NB4 (cell line): ENCODE data around the gene PLEKHB2.
"Not testable (repeated sequence)": the region's sequence is repeated elsewhere in the genome, so short reads cannot be mapped to it uniquely, and the experiment has no call there.

Experiments
- DNase-seq: peaks from one replicate; pipeline ENCODE4 v3.0.0; 2010; ENCODE audit warnings: low read depth
- H3K4me3 ChIP-seq: one replicate; pipeline ENCODE4 v1.5.1; 2011; ENCODE audit warnings: mild to moderate bottlenecking, low read depth, low read length, moderate library complexity
- MYC ChIP-seq: IDR thresholded peaks from 2 replicates; pipeline ENCODE4 v1.6.1; 2011; ENCODE audit warnings: low read depth, low read length
- POLR2A ChIP-seq: IDR thresholded peaks from 2 replicates; pipeline ENCODE4 v1.6.1; 2011; ENCODE audit warnings: mild to moderate bottlenecking; ENCODE audit not compliant: insufficient read length; ENCODE audit errors: extremely low read depth
- TF ChIP-seq, protein P1 (sequence below): IDR thresholded peaks from 2 replicates; pipeline ENCODE4 v1.6.1; 2011; ENCODE audit warnings: low read depth, low read length
- TF ChIP-seq, protein P2 (sequence below): IDR thresholded peaks from one replicate; pipeline ENCODE4 v1.5.1; 2012; ENCODE audit warnings: low read depth, low read length

PLEKHB2 gene

DNA sequence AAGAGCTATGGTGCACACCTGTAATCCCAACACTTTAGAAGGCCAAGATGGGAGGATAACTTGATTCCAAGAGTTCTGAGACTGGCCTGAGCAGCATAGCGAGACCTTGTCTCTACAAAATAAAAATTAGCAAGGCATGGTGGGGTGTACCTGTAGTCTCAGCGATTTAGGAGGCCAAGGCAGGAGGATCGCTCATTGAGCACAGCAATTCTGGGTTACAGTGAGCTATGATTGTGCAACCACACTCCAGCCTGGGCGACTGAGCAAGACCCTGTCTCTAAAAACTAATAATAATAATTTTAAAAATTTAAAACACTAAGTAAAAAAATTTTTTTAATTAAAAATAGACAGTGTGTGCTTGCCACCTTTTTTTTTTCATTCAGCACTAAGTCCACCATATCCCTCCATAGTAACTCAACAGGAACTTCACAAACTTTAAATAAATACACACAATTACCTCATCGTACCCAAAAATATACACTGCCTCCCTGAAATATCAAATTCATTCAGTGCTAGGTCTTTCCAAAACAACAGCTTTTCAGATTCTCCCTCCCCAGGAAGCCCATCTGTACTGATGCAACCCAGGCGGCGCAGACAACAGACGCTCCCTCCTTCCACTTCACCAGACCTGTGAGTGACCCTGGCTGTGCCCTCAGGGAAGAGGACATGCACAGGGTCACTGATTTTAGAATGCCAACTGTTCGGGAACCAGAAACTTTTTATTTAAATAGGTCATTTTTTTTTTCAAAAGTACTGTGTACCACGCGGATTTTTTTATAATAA is 41.4 kb upstream of the PLEKHB2 start:
- H3K4me3 ChIP-seq = no peak overlapping the region
- no peak for TF ChIP-seq MYC
- TF ChIP-seq, protein P1, sequence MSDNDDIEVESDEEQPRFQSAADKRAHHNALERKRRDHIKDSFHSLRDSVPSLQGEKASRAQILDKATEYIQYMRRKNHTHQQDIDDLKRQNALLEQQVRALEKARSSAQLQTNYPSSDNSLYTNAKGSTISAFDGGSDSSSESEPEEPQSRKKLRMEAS = no peak
- TF ChIP-seq, protein P2, sequence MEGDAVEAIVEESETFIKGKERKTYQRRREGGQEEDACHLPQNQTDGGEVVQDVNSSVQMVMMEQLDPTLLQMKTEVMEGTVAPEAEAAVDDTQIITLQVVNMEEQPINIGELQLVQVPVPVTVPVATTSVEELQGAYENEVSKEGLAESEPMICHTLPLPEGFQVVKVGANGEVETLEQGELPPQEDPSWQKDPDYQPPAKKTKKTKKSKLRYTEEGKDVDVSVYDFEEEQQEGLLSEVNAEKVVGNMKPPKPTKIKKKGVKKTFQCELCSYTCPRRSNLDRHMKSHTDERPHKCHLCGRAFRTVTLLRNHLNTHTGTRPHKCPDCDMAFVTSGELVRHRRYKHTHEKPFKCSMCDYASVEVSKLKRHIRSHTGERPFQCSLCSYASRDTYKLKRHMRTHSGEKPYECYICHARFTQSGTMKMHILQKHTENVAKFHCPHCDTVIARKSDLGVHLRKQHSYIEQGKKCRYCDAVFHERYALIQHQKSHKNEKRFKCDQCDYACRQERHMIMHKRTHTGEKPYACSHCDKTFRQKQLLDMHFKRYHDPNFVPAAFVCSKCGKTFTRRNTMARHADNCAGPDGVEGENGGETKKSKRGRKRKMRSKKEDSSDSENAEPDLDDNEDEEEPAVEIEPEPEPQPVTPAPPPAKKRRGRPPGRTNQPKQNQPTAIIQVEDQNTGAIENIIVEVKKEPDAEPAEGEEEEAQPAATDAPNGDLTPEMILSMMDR = no peak
- no peak for DNase-seq

DNA sequence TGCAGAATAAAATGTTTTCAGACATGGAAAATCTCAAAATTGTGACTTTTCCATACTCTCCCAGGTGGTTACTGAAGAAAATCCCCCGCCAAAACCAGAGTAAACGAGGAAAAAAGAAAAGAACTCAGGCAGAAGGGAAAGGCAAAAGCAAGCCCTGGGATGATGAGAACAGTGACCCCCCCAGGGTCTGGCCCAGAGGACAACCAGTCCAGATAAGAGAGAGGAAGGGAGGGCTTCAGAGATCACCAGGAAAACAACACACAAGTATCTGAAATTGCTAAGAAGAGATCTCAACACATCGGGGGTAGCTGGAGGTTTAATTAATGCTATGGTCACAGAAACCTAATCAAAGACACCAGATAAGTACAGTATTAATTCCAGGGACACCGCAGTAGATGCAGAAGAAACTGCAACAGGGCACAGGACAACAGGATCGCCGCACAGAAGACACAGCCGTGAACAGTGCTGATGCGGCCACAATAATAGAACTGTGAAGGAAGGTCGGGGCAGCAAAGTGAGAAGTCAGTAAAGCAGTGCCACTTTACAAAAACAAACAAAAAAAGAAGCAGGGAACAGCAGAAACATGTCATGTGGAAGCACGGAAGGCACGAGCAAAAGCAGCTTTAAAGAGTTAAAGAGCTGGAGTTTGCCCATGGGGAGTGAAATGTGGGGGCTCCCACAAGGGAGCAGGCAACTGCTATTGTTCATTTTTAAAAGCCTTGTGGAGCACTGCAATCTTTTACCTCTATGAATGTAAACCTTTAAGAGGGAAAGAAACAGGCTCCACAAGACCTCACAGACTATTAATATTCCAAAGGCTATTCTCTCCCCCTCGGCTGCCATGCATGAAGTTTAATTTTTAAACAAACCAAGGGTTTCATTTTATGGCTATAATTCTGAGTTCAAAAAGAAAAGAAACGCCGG is 40.3 kb upstream of the PLEKHB2 start:
- TF ChIP-seq, protein P2 = no peak
- TF ChIP-seq, protein P1 = no peak
- TF ChIP-seq POLR2A = no peak

DNA sequence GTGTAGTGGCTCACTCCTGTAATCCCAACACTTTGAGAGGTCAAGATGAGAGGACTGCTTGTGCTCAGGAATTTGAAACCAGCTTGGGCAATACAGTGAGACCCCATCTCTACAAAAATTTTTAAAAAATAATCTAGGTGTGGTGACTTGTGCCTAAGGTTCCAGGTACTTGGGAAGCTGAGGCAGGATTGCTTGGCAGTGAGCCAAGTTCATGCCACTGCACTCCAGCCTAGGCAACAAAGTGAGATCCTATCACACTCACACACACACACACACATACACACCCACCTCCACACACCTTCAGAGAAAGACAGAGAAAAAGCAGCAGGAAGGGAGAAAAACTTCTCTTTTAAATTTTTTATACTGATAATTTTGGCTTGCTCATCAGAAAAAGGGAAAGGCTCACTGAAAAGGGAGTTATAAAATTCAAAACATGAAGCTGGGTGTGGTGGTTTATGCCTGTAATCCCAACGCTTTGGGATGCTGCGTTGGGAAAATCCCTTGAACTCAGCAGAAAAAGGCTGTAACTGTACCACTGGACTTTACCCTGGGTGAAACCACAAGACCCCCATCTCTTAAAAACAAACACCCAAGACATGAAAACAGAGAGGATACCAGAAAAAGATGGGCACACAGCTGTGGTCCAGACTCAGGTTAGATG is 37.5 kb upstream of the PLEKHB2 start:
- no peak overlapping the region for H3K4me3 ChIP-seq
- TF ChIP-seq, protein P1 = no peak
- no peak for TF ChIP-seq POLR2A
- TF ChIP-seq MYC = no peak
- TF ChIP-seq, protein P2 = no peak
- DNase-seq = no peak

More for the DNA sequence above, 40.3 kb upstream of the PLEKHB2 start:
- DNase-seq = no peak
- no peak overlapping the region for H3K4me3 ChIP-seq

DNA sequence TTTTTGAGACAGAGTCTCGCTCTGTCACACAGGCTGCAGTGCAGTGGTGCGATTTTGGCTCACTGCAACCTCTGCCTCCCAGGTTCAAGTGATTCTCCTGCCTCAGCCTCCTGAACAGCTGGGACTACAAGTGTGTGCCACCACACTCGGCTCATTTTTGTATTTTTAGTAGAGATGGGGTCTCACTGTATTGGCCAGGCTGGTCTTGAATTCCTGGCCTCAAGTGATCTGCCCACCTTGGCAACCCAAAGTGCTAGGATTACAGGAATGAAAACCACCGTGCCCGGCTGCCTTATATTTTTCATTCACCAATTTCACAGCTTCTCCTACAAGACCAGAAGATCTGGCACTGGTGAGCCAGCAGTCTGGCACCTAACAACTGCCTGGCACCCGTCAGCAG is 37.0 kb upstream of the PLEKHB2 start:
- not testable (repeated sequence) for DNase-seq, H3K4me3 ChIP-seq

DNA sequence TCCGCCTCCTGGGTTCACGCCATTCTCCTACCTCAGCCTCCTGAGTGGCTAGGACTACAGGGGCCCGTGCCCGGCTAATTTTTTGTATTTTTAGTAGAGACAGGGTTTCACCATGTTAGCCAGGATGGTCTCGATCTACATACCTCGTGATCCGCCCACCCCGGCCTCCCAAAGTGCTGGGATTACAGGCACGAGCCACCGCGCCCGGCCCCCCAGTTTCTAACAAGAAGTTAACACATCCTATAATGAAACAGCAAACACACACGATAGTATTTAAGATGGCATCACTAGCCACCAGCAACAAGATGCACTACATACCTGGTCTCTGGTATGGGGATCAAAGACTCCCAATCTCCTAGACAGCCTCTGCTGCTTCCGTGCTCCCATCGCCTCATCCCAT is 29.6 kb upstream of the PLEKHB2 start:
- not testable (repeated sequence) for H3K4me3 ChIP-seq, DNase-seq

DNA sequence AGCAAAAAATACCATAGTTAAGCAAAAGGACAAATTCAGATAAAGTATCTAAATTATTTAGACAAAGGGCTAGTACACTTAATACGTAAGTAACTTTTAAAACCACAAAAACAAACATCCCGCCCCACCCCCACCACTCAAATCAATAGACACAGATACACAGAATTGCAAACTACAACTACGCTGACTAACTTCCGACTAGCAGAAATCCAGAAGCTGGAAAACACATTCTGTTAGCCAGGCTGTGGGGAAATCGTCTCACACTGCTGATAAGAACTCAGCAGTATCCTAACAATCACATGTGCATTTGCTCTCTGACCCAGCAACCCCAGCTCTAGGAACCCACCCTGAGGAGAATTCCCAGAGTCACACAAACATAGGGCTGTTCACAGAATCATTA is 28.4 kb upstream of the PLEKHB2 start:
- no peak for DNase-seq
- TF ChIP-seq MYC = no peak
- TF ChIP-seq POLR2A = no peak
- TF ChIP-seq, protein P2 = no peak
- TF ChIP-seq, protein P1 = no peak
- H3K4me3 ChIP-seq = no peak overlapping the region
